ENCODE results near the gene CCDC12. TPM values are rescaled to one million over a fixed set of nuclear protein-coding genes. Genes with fewer than 3 reads are reported as not detected.

Gene CCDC12
- total RNA-seq, 1 donor from 2014 or later = 50.5 TPM

DNA sequence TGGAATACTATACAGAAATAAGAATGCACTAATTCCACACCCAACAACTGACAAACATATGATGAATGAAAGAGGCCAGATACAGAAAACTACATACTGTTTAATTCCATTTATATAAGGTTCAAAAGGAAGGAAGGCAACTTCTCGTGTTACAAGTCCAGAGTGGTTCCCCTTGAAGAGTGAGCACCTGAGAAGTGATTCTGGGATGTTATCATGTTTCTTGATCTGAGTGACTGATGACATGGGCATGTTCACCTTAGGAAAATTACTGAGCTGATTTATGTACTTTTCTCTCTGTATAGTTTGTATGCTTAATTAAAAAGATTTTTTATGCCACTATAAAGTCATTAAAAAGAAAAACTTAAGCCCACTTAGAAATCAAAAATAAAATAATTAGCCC, 13.6 kb downstream of the CCDC12 start:
- Mint-ChIP-seq H3K27ac (peak overlapping the region; percentile 1), H3K9me3 (peaks cover 7% of the 10 kb centered on the region), H3K4me1 (peaks cover 67% of the 10 kb centered on the region), H3K27me3 (ENCODE audit: low read depth) (no peaks in the 10 kb centered on the region), H3K36me3 (peaks cover 8% of the 10 kb centered on the region), H3K4me3 (no peak overlapping the region)
- DNase-seq (ENCODE audit: low spot score in 2 of 2, unreplicated experiment in 2 of 2) = no peak
- TF ChIP-seq, protein P1, sequence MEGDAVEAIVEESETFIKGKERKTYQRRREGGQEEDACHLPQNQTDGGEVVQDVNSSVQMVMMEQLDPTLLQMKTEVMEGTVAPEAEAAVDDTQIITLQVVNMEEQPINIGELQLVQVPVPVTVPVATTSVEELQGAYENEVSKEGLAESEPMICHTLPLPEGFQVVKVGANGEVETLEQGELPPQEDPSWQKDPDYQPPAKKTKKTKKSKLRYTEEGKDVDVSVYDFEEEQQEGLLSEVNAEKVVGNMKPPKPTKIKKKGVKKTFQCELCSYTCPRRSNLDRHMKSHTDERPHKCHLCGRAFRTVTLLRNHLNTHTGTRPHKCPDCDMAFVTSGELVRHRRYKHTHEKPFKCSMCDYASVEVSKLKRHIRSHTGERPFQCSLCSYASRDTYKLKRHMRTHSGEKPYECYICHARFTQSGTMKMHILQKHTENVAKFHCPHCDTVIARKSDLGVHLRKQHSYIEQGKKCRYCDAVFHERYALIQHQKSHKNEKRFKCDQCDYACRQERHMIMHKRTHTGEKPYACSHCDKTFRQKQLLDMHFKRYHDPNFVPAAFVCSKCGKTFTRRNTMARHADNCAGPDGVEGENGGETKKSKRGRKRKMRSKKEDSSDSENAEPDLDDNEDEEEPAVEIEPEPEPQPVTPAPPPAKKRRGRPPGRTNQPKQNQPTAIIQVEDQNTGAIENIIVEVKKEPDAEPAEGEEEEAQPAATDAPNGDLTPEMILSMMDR (IDR thresholded peaks at IDR 0.05; ENCODE audit: unreplicated experiment) = no peak

DNA sequence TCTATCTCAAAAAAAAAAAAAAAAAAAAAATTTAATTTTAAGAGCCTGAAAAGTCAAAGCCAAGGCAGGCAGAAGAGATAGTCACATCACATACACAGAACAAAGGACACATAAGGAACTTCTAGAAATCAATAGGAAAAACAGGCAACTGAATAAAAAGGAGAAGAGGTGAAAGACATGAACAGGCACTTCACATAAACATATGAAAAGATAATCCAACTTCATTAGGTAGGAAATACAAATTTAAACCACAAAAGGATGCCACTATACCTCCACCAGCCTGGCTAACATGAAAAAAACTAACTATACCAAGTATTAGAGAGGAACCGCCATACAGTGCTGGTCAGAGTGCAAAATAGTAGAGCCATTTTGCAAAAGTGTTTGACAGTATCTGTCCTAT, 14.1 kb downstream of the CCDC12 start:
- Mint-ChIP-seq H3K4me1 (peaks cover 65% of the 10 kb centered on the region), H3K4me3 (no peak overlapping the region), H3K36me3 (peaks cover 8% of the 10 kb centered on the region), H3K27me3 (ENCODE audit: low read depth) (no peaks in the 10 kb centered on the region), H3K27ac (peak overlapping the region; percentile 1), H3K9me3 (peaks cover 7% of the 10 kb centered on the region)
- TF ChIP-seq, protein P1 (IDR thresholded peaks at IDR 0.05; ENCODE audit: unreplicated experiment) = no peak
- DNase-seq (ENCODE audit: low spot score in 2 of 2, unreplicated experiment in 2 of 2) = no peak

DNA sequence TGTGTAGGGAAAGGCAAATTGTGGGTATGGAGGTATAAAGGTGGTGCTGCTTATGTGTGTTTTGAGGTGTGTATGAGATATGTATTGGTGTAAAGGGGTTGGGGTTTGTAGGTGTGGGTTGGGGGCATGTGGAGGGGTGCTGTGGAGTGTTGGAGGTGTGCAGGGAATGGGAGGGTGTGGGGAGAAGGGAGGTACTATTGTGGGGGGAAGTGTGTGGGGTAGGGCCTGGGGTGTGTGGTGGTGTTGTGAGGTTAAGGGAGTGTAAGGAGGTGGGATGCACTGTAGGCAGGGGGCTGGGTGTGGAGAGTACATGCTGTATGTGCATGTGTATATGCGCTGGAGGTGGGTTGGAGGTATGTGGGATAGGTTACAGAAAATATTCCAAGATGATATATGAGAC, 15.7 kb downstream of the CCDC12 start:
- Mint-ChIP-seq H3K4me1 (peaks cover 51% of the 10 kb centered on the region), H3K27ac (peak overlapping the region; percentile 81), H3K36me3 (peaks cover 8% of the 10 kb centered on the region), H3K4me3 (no peak overlapping the region), H3K27me3 (ENCODE audit: low read depth) (no peaks in the 10 kb centered on the region), H3K9me3 (peaks cover 7% of the 10 kb centered on the region)
- TF ChIP-seq, protein P1 (IDR thresholded peaks at IDR 0.05; ENCODE audit: unreplicated experiment) = no peak
- no peak for DNase-seq (ENCODE audit: low spot score in 2 of 2, unreplicated experiment in 2 of 2)

DNA sequence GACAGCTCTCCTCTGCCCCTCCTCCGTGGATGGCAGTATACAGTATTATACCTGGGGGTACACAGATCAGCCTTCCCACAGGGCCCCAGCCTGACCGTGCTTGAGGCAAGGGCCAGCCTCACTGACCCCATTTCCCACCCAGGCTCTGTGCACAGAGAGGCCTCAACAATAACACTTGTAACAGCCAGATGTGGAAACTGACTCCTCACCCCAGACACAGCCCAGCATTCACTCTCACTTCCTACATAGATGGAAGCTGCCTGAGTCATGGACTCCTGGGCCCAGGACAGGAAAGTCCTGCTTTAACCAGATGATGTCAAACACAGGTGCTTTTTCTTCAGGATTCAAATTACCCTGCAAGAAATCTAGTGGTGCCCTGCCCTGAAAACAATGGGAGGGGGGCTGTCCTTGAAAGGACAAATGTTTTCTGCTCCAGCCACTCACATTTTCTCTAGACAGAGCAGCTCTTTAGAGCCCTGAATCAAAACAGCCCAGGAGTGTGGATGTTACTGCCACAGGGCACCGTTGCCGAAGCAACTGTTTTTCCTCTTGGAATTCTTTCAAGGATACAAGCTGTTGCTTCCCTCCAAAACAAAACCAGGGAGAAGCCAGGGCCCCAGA, 16.4 kb downstream of the CCDC12 start:
- Mint-ChIP-seq H3K27me3 (ENCODE audit: low read depth) (no peaks in the 10 kb centered on the region), H3K4me3 (no peak overlapping the region), H3K36me3 (peaks cover 8% of the 10 kb centered on the region), H3K4me1 (peaks cover 49% of the 10 kb centered on the region), H3K9me3 (peaks cover 7% of the 10 kb centered on the region), H3K27ac (peak overlapping the region; percentile 81)
- TF ChIP-seq, protein P1 (IDR thresholded peaks at IDR 0.05; ENCODE audit: unreplicated experiment) = no peak
- no peak for DNase-seq (ENCODE audit: low spot score in 2 of 2, unreplicated experiment in 2 of 2)

DNA sequence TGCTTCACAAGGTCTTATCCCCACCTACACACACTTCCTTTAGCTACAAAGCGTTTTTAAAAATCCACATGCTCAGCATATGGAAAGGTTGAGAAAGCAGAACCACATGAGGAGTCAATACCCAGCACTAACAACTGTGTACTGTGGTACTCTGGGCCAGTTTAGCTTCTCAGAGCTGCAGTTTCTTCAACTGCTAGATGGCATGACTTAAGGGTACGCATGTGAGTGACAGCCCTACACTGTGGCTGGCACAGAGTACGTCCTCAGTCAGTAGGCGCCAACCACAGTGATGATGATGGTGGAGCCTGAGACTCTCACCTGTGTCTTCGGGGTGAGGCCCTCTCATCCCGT, 17.4 kb downstream of the CCDC12 start:
- peaks cover 8% of the 10 kb centered on the region for H3K36me3 Mint-ChIP-seq
- no peak overlapping the region for H3K4me3 Mint-ChIP-seq
- no peak for DNase-seq (ENCODE audit: low spot score in 2 of 2, unreplicated experiment in 2 of 2)
- TF ChIP-seq, protein P1 (IDR thresholded peaks at IDR 0.05; ENCODE audit: unreplicated experiment) = no peak
- no peaks in the 10 kb centered on the region for H3K27me3 Mint-ChIP-seq (ENCODE audit: low read depth)
- peaks cover 7% of the 10 kb centered on the region for H3K9me3 Mint-ChIP-seq
- H3K27ac Mint-ChIP-seq = peak overlapping the region; percentile 41
- peaks cover 51% of the 10 kb centered on the region for H3K4me1 Mint-ChIP-seq
